Daoy (cell line): ENCODE measurements around the gene SCGN. TPM values are rescaled to one million over a fixed set of nuclear protein-coding genes. Genes with fewer than 3 reads are reported as not detected.

Experiments used
- DNase-seq: peaks from one replicate; pipeline ENCODE4 v3.0.0-alpha.2; 2015; ENCODE audit warnings: low read depth
- total RNA-seq: library from RNA; depleted of rRNA; stranded (reverse); fragments of >200 nt; shearing (Covaris generic); gene quantifications from 2 replicates; pipeline ENCODE4 v1.2.3, GENCODE V29; 2014

Gene SCGN
- total RNA-seq, 1 experiment from 2014 or later, result not detected

DNA sequence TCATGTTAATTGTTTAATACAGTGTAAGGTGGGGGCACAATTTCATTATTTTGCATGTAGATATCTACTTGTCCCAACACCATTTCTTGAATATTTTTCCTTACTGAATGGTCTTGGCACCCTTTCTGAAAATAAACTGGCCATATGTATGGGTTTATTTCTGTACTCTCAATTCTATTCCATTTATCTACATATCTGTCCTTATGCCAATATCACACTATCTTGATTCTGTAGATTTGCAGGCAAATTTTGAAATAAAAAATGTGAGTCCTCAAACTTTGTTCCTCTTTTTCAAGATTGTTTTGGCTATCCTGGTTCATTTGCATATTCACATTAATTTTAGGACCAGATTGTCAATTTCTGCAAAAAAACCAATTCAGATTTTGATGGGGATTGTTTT lies 34.8 kb downstream of the SCGN start:
- DNase-seq, result no peak

DNA sequence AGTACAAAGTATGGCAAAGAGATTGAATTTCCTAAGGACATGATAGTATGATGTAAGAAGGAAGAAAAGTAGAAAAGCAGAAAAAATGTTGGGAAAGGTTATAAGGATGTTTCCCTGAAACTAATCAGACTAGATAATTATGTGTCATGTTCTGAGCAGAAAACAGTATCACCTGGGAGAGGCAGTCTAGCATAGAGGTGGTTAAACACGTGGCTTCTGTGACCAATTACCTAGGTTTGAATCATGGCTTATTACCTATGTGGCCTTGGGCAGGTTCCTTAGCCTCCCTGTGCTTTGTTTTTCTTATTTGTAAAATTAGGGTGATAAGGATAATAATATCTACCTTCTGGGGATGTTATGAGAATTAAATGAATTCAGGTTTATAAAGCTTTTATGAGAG lies 38.0 kb downstream of the SCGN start:
- no peak for DNase-seq

DNA sequence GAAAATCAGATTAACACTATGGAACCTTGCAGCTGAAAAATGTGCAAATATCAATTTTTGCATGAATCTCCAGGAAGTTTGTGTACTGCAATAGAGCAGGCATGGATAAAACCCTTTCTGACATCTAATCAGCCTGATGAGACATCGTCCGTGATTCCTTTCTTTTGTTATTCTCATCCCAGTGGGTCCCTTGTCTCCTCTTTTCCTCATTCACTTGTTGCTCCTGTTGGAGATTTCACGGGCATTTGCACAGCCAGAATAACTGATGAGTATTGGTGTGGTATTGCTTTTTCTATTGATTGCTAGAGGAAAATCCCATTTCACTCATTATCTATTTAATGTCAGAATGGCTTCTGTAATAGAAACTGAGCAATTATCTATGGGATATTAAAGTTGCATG lies 39.9 kb downstream of the SCGN start:
- DNase-seq, result no peak

DNA sequence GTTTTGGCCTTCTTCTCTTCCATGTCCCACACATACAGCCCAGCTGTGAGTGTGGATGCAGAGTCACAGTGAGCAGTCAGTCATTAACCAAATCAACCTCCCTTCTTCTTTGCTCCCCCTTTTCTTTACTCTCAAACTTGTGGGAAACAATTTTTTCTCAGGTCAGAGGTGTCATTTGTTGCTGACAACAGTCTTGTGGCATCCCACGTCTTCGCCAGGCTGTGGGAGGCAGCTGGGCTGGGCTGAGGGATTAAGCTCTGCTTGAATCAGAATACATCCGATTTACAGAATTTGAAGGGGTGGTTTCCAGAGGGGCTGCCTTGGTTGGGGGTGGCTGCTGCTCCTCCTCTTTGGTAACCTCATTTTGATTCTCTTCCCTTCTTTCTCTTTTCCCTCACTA lies 40.5 kb downstream of the SCGN start:
- DNase-seq, result no peak

DNA sequence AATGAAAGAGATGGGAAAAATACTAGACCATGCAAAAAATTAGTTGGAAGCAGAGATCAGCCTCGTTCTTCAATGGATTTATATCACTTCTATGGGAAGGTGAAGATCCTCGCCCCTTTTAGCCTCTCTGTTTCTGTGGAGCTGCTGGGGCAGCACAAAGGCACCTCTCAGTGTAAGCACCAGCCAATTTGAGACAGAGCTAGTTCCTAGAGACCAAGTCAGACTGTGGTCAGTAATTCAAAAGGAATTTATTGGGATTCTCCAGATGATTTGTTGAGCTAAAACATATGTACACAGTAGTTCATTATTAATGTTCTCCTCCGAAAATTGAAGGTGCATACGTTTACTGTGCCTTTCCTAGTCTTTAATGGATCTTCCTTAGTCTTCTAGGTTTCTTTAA lies 42.4 kb downstream of the SCGN start:
- no peak for DNase-seq

DNA sequence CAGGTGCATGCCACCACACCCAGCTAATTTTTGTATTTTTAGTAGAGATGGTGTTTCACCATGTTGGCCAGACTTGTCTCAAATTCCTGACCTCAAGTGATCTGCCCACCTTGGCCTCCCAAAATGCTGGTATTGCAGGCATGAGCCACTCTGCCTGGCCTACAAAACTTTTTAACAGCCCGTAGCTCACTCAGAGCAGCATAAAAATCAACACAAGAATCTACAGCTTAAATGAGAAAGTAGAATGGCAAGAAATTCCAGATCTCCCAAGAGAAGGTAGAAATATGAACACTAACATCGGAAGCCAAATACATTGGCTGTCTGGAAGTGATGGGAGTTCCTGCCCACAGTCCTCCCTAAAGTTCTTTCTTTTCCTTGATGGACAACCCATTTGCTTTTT lies 43.7 kb downstream of the SCGN start:
- no peak for DNase-seq

DNA sequence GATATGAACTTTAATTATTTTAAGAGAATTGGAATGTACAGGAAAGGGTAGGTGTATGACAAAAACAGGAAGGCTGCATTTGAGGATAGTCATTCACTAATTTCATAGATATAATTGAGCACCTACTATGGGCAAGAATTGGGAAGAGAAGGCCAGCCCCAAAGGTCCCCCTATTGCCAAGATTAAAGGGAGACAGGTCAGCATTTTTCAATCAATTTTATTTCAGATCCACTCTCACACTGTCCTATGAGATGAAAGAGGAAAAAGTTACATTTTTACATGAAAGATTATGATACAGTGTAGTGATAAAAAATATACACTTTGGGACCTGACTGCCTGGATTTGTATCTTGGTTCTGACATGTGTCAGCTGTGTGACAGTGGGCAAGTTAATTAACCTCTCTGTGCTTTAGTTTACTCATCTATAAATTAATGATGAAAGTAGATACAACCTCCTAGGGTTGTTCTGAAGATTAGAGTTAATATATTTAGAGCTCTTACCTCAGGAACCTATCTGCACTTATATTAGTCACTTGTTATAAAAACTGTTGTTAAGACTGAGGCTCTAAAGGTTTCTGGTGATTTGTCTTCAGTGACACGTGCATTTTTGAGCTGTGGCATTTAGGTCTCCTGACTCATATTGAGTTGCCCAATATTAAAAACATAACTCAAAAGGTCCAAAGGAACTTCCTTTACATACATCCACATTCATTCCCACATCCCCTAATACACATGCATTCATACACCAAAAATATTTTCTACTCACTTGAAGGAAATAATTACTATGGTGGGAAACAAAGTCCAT lies 45.7 kb downstream of the SCGN start:
- DNase-seq, result no peak

DNA sequence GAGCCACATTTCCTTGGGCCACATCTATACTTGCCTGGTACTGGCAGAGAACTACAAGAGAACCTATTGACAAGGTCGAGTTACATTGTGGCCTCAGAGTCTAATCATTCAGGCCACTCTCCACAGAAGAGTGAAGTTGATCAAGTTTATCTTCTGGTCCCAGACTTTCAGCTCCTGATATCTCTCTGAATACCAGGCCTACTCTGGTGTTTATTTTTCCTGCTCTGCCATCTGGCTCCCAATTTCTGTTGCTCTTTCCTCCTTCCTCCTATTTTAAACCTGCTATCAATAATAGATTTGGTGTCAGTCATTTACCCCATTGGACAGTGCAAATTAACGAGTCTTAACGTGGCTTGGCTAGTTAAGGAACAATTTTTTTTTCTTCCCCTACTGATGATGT lies 46.6 kb downstream of the SCGN start:
- DNase-seq, result no peak

DNA sequence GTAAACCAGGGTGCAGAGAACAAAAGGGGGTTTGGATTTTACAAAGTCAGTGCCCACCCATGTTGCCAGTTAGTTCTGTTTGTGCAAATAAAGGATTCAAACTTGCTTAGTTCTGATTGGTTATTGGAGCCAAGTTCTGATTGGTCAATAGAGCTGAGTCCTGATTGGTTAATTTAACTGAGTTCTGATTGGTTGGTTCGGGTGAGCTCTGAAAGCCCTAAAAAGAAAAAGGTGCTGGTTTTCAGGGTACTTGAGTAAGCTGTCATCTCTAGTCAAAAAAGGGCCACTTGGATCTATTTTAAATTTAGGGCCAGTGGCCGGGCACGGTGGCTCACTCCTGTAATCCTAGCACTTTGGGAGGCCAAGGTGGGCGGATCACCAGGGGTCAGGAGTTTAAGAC lies 47.6 kb downstream of the SCGN start:
- no peak for DNase-seq

DNA sequence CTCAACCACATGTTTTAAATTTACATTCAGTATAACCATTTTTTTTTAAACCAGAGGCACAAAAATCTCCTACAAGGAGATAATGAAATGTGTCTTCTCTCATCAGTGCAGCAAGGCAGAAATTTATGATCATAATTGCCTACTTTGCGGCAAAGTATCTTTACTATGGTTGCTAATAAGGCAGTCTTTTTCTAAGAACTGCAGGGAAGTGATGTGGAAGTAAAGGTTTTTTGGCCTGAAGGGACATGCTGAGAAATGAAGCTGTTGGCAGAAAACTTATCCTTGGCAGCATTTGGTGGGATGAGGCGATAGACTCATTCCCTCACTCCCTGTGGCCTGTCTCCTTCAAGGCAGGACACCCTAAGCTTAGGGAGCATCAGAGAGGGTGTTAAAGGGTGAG lies 48.7 kb downstream of the SCGN start:
- DNase-seq, result no peak

DNA sequence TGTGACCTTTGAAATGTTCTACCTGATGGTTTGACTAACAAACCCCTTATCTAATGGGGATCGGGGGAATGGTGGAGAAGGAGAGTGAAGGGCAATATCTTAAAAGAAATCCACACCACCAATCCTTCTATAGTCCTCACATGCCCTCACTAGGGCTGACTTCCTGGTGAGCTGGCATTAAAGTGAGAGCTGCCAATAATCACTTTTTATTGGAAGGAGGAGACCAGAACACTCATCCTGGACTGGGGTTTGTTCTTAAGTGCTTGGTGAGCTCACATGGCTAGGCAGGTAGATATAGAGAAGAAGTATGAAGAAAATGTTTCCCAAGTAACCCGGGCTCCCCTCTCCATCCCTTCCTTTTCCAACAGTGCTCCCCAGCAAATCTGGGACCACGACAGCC lies 49.8 kb downstream of the SCGN start:
- DNase-seq, result no peak

DNA sequence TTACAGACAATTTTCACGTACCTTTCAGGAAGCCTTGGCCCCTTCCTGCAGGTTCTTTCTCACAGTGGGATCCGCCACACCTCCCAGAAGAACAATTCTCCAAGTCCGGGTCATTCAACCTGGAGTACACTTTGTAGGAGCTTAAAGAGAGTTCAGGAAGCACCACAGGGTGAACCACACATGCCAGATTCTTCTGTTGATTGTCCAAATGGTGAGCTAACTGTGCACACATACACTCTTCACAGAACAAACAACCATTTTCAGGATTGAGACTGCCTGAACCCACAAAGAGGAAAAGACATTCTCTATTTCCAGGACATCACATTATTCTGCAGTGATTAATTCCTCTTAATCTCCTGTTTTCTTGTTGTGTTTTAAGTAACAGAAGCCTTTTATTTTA lies 51.0 kb downstream of the SCGN start:
- no peak for DNase-seq

DNA sequence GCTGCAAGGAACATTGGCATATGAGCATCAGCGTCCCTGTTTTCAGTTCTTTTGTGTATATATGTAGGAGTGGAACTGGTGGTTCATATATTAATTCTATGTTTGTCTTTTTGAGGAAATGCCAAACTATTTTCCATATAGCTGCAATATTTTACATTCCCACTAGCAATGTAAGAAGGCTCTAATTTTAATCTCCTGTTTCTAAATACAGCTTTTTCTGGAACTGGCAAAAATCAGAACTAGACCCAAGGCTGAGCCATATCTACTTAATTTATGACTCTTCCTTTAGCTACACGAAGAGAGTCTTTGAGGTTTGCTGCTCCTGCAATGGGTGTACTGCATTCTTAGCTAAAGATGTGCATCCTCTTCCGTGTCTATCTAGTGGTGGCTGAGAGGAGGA lies 52.0 kb downstream of the SCGN start:
- DNase-seq, result no peak

DNA sequence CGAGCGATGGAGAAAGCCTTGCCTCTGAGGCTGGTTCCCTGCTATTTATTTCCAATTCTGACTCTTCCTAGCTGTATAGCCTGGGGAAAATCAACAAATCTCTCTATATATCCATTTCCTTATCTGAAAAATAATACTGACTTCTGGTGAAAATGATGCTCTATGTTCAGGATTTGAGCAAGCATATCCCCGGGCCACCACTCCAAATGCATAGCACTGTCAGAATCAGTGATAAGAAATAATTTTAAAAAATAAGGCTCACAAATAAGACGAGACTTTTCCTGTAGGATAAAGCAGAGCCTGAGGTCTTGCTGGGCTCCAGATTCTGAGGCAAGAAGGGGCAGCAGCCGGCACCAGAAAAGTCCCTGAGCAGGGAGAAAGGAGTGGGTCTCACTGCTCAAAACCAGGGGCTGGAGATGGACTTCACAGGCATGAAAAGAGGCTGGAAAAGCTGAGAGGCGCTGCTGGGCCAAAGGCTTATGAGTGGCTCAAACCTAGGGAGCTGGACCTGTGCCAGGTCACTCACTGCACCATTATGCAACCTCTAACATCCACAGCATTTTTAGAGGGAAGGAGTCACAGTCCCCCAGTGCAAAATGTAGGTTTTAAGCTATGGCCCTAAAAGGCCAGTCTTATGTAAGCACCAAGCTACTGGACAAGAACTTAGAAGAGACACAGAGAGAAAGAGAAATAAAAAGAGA lies 54.4 kb downstream of the SCGN start:
- DNase-seq, result peak; percentile 29

DNA sequence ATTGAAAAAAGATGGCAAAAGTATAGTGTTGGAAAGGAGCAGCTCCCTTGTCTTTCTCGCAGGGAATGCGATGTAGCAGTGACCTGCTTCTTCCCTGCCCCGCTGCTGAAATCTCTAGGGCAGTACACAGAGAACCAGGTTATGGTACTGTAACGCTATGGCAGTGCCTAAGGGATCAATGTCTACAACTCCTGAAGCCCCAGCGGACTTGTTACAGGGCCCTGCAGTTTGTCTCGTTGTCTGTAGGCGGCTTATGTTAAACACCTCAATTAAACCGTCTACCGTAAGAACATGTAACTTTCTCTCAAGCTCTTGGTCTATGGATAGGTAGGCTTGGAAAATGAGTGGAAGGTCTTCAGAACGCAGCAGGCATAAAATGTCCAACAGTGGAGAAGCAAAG lies 57.7 kb downstream of the SCGN start:
- no peak for DNase-seq

DNA sequence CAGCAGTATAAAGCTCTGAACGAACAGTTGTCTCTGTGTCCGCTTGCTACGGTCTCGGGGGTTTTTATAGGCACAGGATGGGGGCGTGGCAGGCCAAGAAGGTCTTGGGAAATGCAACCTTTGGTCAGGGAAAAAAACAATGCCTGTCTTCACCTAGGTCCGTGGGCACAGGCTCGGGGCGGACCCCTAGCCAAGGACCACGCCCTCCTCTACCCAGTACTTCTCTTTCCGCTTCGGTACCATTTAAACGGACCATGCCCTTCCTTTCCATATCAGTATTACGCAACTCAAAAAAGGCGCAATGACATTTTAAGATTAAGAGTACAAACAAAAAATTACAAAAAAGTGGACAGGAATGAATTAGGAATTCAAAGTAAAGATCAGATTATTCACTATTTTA lies 58.3 kb downstream of the SCGN start:
- no peak for DNase-seq

DNA sequence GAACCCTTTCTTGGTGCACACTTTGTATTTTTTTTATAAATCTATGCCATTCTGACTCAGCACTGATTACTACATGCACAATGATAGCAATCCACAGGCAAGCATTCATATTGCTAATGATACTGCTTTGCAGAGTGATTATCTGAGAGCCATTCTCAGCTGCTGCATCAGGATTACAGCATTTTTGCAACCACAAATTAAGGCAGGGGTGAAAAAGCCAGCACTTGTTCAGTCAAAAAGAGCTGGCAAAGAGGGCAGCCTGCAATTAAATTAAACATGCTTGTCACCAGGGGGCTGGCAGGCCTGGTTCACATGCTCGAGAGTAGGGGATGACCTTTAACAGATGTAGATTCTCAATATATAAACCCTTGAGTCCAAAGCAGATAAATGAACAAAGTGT lies 61.8 kb downstream of the SCGN start:
- DNase-seq, result no peak

DNA sequence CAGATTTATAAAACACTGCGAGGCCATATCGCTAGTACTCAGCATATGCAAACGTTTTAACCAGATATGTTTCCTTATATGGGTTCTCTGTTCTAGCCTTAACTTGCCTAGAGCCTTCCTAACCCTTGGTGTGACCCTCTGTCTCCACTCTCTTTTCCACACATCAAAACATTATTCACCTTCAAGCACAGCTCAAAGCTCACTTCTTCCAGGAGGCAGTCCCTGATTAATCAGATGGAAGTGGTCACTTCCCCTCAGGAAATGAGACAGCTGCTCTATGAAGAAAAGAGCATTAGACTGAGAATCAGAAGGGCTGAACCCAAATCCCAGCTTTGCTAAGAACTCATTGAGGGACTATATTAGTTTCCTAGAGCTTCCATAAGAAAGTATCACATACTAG lies 62.8 kb downstream of the SCGN start:
- DNase-seq, result peak; percentile 18

DNA sequence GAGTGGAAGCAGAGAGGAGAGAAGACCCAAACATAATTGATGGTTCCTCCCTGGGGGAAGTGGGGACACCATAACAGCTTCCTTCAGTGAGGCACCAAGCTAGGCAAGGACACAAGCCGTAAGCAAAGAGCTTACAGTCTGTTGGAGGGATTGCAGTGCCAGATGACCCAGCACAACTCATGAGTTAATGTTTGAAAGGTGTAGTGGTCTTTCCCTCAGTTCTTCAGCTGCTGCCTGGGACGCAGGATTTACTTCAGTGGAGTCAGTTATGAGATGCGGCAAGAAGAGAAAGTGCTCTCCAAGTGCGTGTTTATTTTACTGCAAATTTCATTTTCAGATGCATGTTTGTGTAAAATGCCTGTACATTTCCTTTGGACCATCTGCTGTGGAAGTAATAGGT lies 63.8 kb downstream of the SCGN start:
- no peak for DNase-seq

DNA sequence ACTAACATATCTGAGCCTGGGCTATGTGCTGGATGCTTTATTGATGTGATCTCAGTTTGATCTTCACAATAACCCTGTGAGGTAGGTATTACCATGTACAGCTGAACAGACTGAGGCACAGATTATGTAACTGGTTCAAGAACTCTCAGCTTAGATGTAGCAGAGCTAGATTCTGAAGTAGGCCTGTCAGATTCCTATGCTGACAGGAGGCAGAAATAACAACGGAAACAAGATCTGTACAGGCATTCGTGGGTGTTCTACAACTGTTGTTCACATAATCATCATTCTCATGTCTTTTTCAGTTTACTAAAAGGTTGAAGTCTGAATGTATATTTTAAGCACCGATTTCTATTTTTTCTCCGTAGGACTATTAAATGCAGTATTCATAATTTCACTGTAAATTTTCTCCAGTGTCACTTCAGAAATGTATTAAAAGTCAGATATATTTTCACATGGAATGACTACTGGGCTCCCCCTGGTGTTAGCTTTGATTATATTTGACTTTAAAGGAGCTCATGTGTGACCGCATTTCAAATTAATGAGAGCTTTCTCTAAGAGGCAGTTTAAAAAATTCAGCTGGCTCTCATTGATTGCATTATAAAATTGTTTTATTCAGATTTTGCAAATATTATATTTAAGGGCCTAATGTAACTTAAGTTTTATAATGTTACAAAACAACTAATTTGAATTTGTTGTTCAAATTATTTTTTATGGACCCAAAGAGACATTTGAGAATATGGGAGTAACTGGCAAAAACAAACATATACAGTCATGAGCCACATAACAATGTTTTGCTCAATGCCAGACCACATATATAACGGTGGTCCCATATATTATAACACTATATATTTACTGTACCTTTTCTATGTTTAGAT lies 66.1 kb downstream of the SCGN start:
- DNase-seq, result peak; percentile 16

DNA sequence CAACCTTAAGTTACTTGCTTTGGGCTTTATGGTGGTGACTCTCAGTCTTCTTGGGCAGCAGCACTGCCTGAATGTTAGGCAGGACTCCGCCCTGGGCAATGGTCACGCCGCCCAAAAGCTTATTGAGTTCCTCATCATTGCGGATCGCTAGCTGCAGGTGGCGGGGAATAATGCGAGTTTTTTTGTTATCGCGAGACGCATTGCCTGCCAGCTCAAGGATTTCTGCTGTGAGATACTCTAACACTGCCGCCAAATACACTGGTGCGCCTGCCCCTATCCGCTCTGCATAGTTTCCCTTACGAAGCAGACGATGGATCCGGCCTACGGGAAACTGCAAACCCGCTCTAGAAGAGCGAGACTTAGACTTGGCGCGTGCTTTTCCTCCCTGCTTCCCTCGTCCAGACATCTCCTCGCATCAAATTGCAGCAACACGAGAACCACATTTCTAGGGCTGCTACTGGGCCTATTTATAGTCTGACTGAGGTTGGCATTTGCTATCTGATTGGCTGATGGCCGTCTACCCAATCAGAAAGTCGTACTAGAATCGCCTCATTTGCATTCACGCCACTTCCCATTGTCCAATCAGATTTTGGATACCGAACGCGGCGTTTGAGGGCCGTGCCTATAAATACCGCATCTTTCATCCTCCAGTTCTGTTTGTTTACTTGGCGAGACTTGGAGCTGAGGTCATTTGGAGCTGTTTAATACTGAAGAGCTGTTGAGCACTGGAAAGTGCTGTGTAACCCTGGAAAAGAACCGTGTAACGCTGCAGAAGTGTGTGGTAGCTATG lies 74.3 kb downstream of the SCGN start:
- DNase-seq, result no peak

DNA sequence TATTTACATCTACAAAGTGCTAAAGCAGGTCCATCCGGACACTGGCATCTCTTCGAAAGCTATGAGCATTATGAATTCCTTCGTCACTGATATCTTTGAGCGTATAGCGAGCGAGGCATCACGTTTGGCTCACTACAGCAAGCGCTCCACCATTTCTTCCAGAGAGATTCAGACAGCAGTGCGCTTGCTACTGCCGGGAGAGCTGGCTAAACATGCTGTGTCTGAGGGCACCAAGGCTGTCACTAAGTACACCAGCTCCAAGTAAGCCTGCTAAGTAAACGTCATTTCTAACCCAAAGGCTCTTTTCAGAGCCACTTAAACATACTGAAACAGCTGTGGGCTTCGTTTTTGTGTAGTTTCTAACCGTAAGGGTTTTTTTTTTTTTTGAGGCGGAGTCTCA lies 75.0 kb downstream of the SCGN start:
- no peak for DNase-seq
